HG03439 (cell line): ENCODE data around the gene SMYD3.

ENCODE experiments used
- ATAC-seq: cut with Tn5 transposase; IDR thresholded peaks from one replicate; pipeline ENCODE4 v1.9.1; 2021; ENCODE audit warnings: mild to moderate bottlenecking, moderate library complexity; ENCODE audit not compliant: unreplicated experiment

The SMYD3 gene

GRCh38 chr1:246471688-246472087 lies 35.4 kb downstream of the SMYD3 start:
- ATAC-seq = no peak

GRCh38 chr1:246470585-246470984 lies 36.5 kb downstream of the SMYD3 start:
- ATAC-seq = no peak

GRCh38 chr1:246462986-246463385 lies 44.1 kb downstream of the SMYD3 start:
- no peak for ATAC-seq

GRCh38 chr1:246460406-246460805 lies 46.7 kb downstream of the SMYD3 start:
- ATAC-seq = no peak

GRCh38 chr1:246459221-246459620 lies 47.9 kb downstream of the SMYD3 start:
- ATAC-seq = no peak

- no peak for ATAC-seq
These were observed 51.6 kb downstream of the SMYD3 start for GRCh38 chr1:246455476-246455875.

GRCh38 chr1:246454655-246455054 lies 52.4 kb downstream of the SMYD3 start:
- ATAC-seq = no peak

- no peak for ATAC-seq
These were observed 56.3 kb downstream of the SMYD3 start for GRCh38 chr1:246450611-246451251.

- no peak for ATAC-seq
These were observed 58.7 kb downstream of the SMYD3 start for GRCh38 chr1:246448373-246448772.

GRCh38 chr1:246447501-246447900 lies 59.6 kb downstream of the SMYD3 start:
- no peak for ATAC-seq

GRCh38 chr1:246445503-246445902 lies 61.6 kb downstream of the SMYD3 start:
- no peak for ATAC-seq

- ATAC-seq = no peak
These were observed 62.5 kb downstream of the SMYD3 start for GRCh38 chr1:246444617-246445016.

- no peak for ATAC-seq
These were observed 69.1 kb downstream of the SMYD3 start for GRCh38 chr1:246437961-246438360.

GRCh38 chr1:246435421-246436041 lies 71.5 kb downstream of the SMYD3 start:
- no peak for ATAC-seq

- ATAC-seq = no peak
These were observed 72.7 kb downstream of the SMYD3 start for GRCh38 chr1:246434335-246434734.

- no peak for ATAC-seq
These were observed 78.4 kb downstream of the SMYD3 start for GRCh38 chr1:246428542-246429308.

GRCh38 chr1:246427611-246428010 lies 79.5 kb downstream of the SMYD3 start:
- no peak for ATAC-seq

- ATAC-seq = no peak
These were observed 81.2 kb downstream of the SMYD3 start for GRCh38 chr1:246425895-246426294.

- ATAC-seq = no peak
These were observed 81.8 kb downstream of the SMYD3 start for GRCh38 chr1:246425139-246425794.

- no peak for ATAC-seq
These were observed 86.8 kb downstream of the SMYD3 start for GRCh38 chr1:246420300-246420699.

GRCh38 chr1:246418565-246419312 lies 88.3 kb downstream of the SMYD3 start:
- no peak for ATAC-seq
